Stimulated activated CD8-positive, alpha-beta memory T cell treated with anti-CD3 and anti-CD28 coated beads, Interleukin-4, amount 100 ng/mL, for 1 hour (primary cell): ENCODE results near the gene C1orf21.

Experiments used
- DNase-seq, 2 donors: peaks; one replicate each; pipeline ENCODE4 v3.0.0-alpha.2; 2020; ENCODE audit warnings: low read depth in 2 of 2, low spot score in 1 of 2

Gene C1orf21

GRCh38 chr1:184626076-184627006, 239.5 kb downstream of the C1orf21 start:
- DNase-seq = no peak

GRCh38 chr1:184627007-184627341, 240.1 kb downstream of the C1orf21 start:
- DNase-seq = no peak

- no peak for DNase-seq
Measured at GRCh38 chr1:184629266-184629665, 242.4 kb downstream of the C1orf21 start.

GRCh38 chr1:184630679-184631060, 243.8 kb downstream of the C1orf21 start:
- DNase-seq = no peak

- DNase-seq = no peak
Measured at GRCh38 chr1:184632415-184633175, 245.8 kb downstream of the C1orf21 start.

- no peak for DNase-seq
Measured at GRCh38 chr1:184633785-184634184, 247.0 kb downstream of the C1orf21 start.

DNA sequence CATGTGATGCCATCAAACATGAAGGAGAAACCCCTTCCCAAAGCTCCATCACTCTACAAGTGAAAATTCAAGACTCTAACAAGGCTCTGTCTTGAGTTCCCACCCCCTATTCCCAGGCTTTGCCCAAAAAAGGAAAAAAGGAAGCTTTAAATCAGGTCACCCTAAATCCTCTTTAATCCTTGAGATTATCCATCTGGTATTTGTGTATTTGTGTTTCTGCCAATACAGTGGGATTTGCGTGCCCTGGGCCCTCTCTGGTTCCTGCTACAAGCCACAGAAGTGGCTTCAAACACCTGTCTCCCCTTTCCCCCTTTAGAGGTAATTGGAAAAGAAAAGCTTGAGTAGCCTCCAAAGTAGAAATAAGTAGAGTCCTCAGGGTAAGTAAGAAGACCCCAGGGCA, 247.5 kb downstream of the C1orf21 start:
- DNase-seq = no peak

DNA sequence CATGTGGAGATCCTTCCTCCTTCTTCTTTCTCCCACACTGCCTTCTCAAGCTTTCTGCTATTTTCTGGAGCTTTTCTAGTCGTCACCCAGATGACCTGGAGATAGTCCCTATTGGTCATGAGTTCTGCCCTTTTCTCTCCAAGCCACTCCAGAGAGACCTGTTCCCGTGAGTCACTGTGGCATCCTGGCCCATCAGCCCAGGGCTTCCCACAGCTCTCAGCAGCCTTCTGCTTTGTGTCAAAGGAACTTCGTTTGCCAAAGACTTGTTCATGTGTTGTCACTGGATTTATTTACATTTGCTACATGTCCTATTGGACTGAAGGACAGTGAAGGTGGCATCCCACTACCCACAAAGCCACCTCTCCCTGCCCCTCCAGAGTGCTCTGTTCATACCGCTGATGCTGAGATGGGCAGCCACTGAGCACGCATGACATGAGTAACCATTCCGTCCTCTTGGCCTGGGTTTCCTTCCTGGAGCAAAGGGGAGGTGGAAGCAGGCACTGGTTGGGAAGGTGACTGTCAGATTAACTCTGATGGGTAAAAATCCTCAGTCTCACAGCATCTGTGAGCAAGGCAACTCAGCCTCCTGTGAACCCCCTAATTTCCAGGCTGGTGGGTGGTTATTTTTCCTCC, 248.6 kb downstream of the C1orf21 start:
- DNase-seq = no peak

DNA sequence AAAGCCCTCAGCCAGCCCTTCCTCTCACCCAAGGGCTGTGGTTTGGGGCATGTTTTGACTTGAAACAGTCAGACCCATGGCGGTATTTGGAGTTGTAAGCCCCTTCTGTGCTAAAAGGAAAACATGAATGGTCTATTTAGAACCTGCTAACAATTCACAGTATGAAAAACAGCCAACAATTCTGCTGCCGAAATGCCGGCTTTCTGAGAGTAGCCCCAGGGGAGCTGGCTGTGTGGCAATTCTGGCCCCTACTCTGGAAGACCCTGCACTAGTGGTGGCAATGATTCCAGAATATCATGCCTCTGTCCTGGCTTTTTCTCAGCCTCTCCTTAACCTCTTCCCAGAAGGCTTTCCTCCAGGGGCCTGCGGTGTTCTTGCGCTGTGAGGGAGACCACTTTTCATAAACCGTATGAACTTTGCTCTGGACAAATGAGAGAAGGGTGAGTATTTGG, 249.2 kb downstream of the C1orf21 start:
- no peak for DNase-seq

DNA sequence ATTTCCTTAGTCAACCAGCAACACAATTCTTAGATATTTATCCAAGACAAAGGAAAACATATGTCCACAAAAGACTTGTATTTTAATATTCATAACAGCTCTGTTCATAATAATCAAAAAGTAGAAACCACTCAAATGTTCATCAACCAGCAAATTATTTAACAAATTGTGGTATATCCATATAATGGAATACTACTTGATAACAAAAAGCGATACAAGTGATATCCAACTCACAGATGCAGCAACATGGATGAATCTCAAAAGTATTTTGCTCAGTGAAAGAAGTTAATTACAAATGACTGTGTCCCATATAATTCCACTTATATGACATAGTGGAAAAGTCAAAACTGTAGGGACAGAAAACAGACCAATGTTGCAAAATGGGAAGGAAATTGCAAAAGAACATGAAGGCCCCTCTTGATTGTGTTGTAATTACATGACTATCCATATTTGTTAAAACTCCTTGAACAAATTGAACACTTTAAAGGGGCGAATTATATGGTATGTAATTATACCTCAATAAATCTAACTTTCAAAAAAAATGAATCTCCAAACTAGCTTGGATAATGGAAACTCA, 250.9 kb downstream of the C1orf21 start:
- DNase-seq = no peak

DNA sequence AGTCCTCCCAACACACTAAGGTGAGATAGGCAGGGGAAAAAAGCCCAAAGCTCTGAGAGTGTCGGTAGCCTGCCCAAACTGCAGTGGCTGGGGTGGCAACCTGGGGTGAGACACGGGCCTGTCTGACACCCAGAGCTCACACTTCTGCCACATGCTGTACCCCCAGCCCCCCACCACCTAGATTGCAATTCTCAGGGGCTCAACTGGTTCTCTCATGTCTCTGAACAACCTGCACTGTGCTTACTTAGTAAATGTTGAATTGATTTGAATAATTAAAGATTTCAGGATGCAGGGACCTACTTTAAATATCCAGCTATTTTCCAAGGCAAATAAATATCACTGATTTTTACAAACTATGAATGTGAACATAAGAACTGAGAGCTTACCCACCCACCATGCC, 252.4 kb downstream of the C1orf21 start:
- no peak for DNase-seq

DNA sequence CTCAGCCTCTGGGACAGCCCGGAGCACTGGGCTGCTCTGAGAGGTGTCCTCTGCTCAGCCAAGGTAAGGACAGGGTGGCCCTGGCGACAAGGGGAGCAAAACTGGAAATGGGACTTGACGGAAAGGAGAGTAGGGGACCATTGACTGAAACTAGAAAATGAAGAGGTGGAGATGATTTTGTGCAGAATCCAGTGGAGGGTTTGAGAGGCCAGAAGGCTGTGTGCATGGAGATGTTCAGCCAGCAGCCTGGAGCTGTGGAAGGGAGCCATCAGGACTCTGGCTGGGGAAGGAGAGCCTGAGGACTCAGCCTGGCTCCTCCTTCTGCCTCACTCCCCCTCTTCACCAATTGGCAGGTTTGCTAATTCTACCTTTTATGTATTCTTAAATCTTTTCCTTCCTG, 253.7 kb downstream of the C1orf21 start:
- DNase-seq = no peak

GRCh38 chr1:184641894-184642293, 255.1 kb downstream of the C1orf21 start:
- no peak for DNase-seq

DNA sequence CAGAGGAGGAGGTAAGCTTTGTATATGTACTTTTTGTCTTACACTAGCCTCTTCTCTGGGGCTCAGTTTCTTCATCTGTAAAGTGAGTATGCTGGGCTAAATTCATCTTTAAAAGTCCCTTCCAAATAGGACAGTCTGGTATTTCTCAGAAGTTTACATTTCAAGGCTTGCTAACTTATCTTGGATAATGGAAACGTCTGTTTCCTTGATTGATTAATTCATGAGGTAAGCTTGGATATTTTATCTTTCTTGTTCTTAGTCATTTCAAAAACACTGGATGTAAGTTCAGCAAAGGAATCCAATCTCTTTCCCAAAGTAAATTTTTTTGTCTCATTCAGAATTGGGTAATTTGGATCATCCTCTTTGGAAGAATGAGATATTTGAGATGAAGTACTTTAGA, 256.8 kb downstream of the C1orf21 start:
- DNase-seq = no peak

- DNase-seq = no peak
Measured at GRCh38 chr1:184644771-184645170, 257.9 kb downstream of the C1orf21 start.

- no peak for DNase-seq
Measured at GRCh38 chr1:184646178-184646701, 259.4 kb downstream of the C1orf21 start.

- DNase-seq = no peak
Measured at GRCh38 chr1:184646824-184647223, 260.0 kb downstream of the C1orf21 start.

DNA sequence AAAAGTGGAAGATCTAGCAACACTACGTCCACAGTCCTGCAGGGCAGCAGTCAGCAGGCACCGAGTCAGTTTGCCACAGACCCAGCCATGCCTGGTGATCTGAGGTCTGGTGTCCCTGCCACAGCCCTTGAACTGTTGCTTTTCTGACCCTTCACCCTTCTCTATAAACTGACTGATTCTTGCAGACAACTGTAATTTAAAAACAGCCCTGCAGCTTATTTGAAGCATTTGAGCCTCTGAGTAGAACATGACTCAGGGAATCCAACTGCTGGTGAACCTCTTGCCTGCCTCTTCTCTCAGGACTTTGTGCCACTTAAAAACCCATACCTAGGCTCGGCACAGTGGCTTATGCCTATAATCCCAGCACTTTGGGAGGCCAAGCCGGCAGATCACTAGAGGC, 260.6 kb downstream of the C1orf21 start:
- DNase-seq = no peak

DNA sequence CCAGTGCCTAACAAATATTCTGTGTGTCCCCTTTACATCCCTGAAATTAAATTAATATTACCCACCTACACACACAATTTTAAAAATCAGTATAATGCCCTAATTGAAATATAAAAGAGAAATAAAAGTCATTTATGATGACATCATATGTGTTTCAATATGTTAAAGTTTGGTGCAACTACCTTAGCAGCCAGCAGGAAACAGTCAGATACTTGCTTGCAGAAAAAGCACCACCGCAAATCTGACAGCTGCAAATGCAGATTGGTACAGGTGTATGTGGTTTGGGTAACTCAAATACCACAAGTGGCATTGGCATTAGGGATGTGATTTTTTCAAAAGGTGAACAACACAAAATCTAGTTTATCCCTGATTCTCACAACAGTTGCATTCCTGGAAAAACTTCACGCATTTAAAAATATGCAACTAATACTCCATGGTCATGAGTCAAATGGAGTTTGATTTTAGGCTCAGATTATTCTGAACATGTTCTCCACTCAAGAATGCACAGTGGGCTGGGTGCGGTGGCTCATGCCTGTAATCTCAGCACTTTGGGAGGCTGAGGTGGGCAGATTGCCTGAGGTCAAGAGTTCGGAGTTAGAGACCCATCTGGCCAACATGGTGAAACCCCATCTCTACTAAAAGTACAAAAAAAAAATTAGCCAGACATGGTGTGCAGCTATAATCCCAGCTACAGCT, 261.5 kb downstream of the C1orf21 start:
- DNase-seq = no peak

GRCh38 chr1:184648856-184649201, 262.0 kb downstream of the C1orf21 start:
- no peak for DNase-seq

DNA sequence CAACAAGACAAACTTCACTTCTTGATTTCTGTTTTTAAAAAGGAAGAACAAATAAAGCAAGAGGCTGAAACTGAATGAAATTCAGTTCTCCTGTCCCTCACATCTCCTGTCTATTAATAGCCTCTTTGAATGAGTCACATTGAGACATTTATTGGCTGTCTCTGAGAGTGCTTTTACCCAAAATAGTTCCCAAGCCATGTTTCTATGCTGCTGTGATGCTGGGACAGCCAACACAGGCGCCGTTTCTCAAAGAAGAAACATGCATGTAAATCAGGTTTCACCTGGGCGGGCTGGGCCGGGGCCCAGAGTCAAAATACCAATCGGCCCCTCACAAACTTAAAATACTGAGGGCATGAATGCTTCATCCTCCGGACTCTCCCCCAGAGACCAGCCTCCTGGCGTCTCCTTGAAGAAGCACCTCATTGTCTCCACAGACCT, 262.6 kb downstream of the C1orf21 start:
- DNase-seq = no peak
